Activated T-helper 17 cell treated with anti-CD3 and anti-CD28 coated beads, Interleukin-2, amount 50 U/mL, for 72 hours (primary cell): ENCODE results near the gene KIF24. TPM values are rescaled to one million over a fixed set of nuclear protein-coding genes. Genes with fewer than 3 reads are reported as not detected.

ENCODE experiments used
- ATAC-seq: fragments of 150-1000 bp; cut with Tn5 transposase; replicated peaks from 2 replicates; pipeline ENCODE4 v1.10.0; 2021; ENCODE audit warnings: mild to moderate bottlenecking, moderate library complexity
- H3K27ac Mint-ChIP-seq: one replicate; pipeline ENCODE4 v1.8.0; 2022; ENCODE audit warnings: mixed read lengths
- H3K27me3 Mint-ChIP-seq: one replicate; pipeline ENCODE4 v1.8.0; 2022; ENCODE audit warnings: mixed read lengths
- H3K36me3 Mint-ChIP-seq: one replicate; pipeline ENCODE4 v1.8.0; 2022; ENCODE audit warnings: low read depth, mild to moderate bottlenecking, mixed read lengths
- H3K4me1 Mint-ChIP-seq: one replicate; pipeline ENCODE4 v1.8.0; 2022; ENCODE audit warnings: mixed read lengths
- H3K4me3 Mint-ChIP-seq: one replicate; pipeline ENCODE4 v1.8.0; 2022; ENCODE audit warnings: mild to moderate bottlenecking, mixed read lengths
- H3K9me3 Mint-ChIP-seq: one replicate; pipeline ENCODE4 v1.8.0; 2022; ENCODE audit warnings: mixed read lengths
- total RNA-seq, 2 donors: library from RNA; stranded (reverse); gene quantifications; one replicate each; pipeline ENCODE4 v1.2.3, GENCODE V29; 2022

KIF24 gene
- total RNA-seq, 2 donors from 2014 or later, result 4.9 to 7.1 TPM

DNA sequence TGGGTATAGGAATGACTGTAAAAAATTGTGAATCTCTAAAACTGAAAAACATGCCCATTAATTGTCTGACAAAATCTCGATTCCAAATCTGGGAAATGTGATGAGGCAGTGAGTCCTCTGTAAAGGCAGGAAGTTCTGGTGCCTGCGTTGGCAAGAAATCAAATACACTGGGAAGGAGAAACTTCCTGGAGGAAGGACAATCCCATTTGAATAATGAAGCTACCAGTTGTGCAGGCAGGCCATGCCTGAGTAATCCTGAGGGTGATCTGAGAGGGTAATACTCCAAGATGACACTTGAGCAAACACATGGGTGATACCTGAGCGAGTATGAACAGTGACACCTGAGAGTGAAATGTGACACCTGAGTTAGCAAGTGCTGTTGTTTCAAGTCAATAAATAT lies 49.7 kb downstream of the KIF24 start:
- Mint-ChIP-seq H3K27ac (no peak overlapping the region), H3K4me3 (no peak overlapping the region), H3K27me3 (no peaks in the 10 kb centered on the region), H3K4me1 (no peaks in the 10 kb centered on the region), H3K36me3 (no peaks in the 10 kb centered on the region), H3K9me3 (no peaks in the 10 kb centered on the region)
- ATAC-seq, result no peak

Other genes starting within 250 kb of the KIF24 start
- gene DCAF12, start 202.6 kb downstream of the KIF24 start, total RNA-seq, result 10 to 100 TPM; 30.4 to 36.6 TPM
- gene UBAP1, start 150.2 kb downstream of the KIF24 start, total RNA-seq, result 10 to 100 TPM; 39.7 to 46.5 TPM
- gene NUDT2, start 301 bp upstream of the KIF24 start, total RNA-seq, result 10 to 100 TPM; 31.2 to 34.9 TPM
- 1 to 10 TPM; 1.6 to 3.5 TPM for gene MYORG, start 47.6 kb upstream of the KIF24 start, total RNA-seq
- 10 to 100 TPM; 12.5 to 12.9 TPM for gene FAM219A, start 129.3 kb upstream of the KIF24 start, total RNA-seq
- gene DNAI1, start 129.5 kb upstream of the KIF24 start, total RNA-seq, result not detected
- not detected for gene ENHO, start 193.7 kb upstream of the KIF24 start, total RNA-seq